Uterus (tissue), 2 donors: ENCODE data around the gene PTPRJ.
"Not testable (repeated sequence)": the region's sequence is repeated elsewhere in the genome, so short reads cannot be mapped to it uniquely, and the experiment has no call there.

Experiments used
- CTCF ChIP-seq, 4 experiments: fragments of 200-600 bp in 2 of 4; fragments of 450-650 bp in 2 of 4; sonication (generic) in 2 of 4; IDR thresholded peaks; one replicate each; pipeline ENCODE4 v1.5.1; 2016 to 2019; ENCODE audit warnings: antibody characterized with exemption in 4 of 4, mild to moderate bottlenecking in 2 of 4, moderate library complexity in 1 of 4
- POLR2A ChIP-seq, 2 donors: fragments of 450-650 bp; IDR thresholded peaks; one replicate each; pipeline ENCODE4 v1.6.1; 2016; ENCODE audit warnings: antibody characterized with exemption in 2 of 2, mild to moderate bottlenecking in 1 of 2, moderate library complexity in 1 of 2

DNA sequence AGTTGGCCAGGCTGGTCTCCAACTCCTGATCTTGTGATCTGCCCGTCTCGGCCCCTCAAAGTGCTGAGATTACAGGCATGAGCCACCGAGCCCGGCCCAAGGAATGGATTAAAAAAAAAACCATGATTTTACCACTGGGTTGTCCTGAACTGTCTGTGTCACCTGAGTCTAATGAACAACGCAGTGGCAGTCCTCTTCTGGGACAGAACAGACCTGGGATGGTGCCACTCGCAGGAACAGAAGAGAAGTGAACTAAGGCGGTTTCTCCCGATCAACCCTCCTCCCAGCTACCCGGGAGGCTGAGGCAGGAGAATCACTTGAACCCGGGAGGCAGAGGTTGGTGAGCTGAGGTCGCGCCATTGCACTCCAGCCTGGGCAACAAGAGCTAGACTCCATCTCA is 46.6 kb upstream of the PTPRJ start:
- TF ChIP-seq CTCF, POLR2A (IDR thresholded peaks at IDR 0.05): not testable (repeated sequence)
